GM12873 (cell line): ENCODE results near the gene NIPAL3.

ENCODE experiments used
- CTCF ChIP-seq: IDR thresholded peaks from 2 replicates; pipeline ENCODE4 v1.5.1; 2012; ENCODE audit warnings: low read depth, mild to moderate bottlenecking, moderate library complexity, low read length, control low read depth; ENCODE audit not compliant: insufficient read depth; ENCODE audit errors: missing control alignments

Gene NIPAL3

GRCh38 chr1:24465638-24466037 lies 50.0 kb downstream of the NIPAL3 start:
- no peak for TF ChIP-seq CTCF

GRCh38 chr1:24468685-24469316 lies 53.2 kb downstream of the NIPAL3 start:
- TF ChIP-seq CTCF = no peak

- TF ChIP-seq CTCF = no peak
Observed at GRCh38 chr1:24470592-24470991, 55.0 kb downstream of the NIPAL3 start.

GRCh38 chr1:24472527-24473251 lies 57.1 kb downstream of the NIPAL3 start:
- TF ChIP-seq CTCF = no peak

GRCh38 chr1:24474193-24474592 lies 58.6 kb downstream of the NIPAL3 start:
- TF ChIP-seq CTCF = no peak

- no peak for TF ChIP-seq CTCF
Observed at GRCh38 chr1:24475700-24476099, 60.1 kb downstream of the NIPAL3 start.

- TF ChIP-seq CTCF = no peak
Observed at GRCh38 chr1:24476571-24476970, 61.0 kb downstream of the NIPAL3 start.
